Trophoblast cell (in vitro differentiated cells and primary cell): Measurements from ENCODE around the gene RALGAPA2.
A peak's percentile ranks its signal among the peaks of the same experiment; 100 is the strongest.

Source experiments
- DNase-seq, 2 donors: peaks; one replicate each; pipeline ENCODE4 v3.0.0-alpha.2; 2016
- H2AFZ ChIP-seq: 2 replicates; pipeline ENCODE4 v1.6.1; 2013; ENCODE audit warnings: low read length, moderate library complexity, mild to moderate bottlenecking; ENCODE audit not compliant: insufficient read depth, poor library complexity
- H2AK5ac ChIP-seq: 2 replicates; pipeline ENCODE4 v1.6.1; 2013; ENCODE audit warnings: mild to moderate bottlenecking, low read length
- H2BK120ac ChIP-seq: 2 replicates; pipeline ENCODE4 v1.6.1; 2013; ENCODE audit warnings: low read length, mild to moderate bottlenecking, moderate library complexity; ENCODE audit not compliant: insufficient read depth, poor library complexity
- H2BK12ac ChIP-seq: 2 replicates; pipeline ENCODE4 v1.6.1; 2013; ENCODE audit warnings: mild to moderate bottlenecking, low read length, moderate library complexity
- H2BK5ac ChIP-seq: 2 replicates; pipeline ENCODE4 v1.6.1; 2013; ENCODE audit warnings: low read length, low read depth, moderate library complexity, mild to moderate bottlenecking; ENCODE audit not compliant: poor library complexity
- H3K14ac ChIP-seq: 2 replicates; pipeline ENCODE4 v1.6.1; 2013; ENCODE audit warnings: mild to moderate bottlenecking, low read length
- H3K18ac ChIP-seq: 2 replicates; pipeline ENCODE4 v1.6.1; 2013; ENCODE audit warnings: mild to moderate bottlenecking, low read length
- H3K23ac ChIP-seq: 2 replicates; pipeline ENCODE4 v1.6.1; 2013; ENCODE audit warnings: low read length
- H3K27ac ChIP-seq: 2 replicates; pipeline ENCODE4 v1.5.1; 2013; ENCODE audit warnings: low read depth, mild to moderate bottlenecking, inconsistent platforms, low read length, moderate library complexity
- H3K27me3 ChIP-seq: 2 replicates; pipeline ENCODE4 v1.6.1; 2013; ENCODE audit warnings: inconsistent platforms, mild to moderate bottlenecking, low read length, moderate library complexity; ENCODE audit not compliant: insufficient read depth
- H3K36me3 ChIP-seq, 2 experiments: 1 replicate in 1 of 2; 2 replicates in 1 of 2; pipeline ENCODE4 v1.6.1; 2013; ENCODE audit warnings: low read length in 2 of 2, mild to moderate bottlenecking in 2 of 2, moderate library complexity in 1 of 2; ENCODE audit not compliant: insufficient read depth in 2 of 2, control insufficient read depth in 1 of 2
- H3K4ac ChIP-seq: 2 replicates; pipeline ENCODE4 v1.6.1; 2013; ENCODE audit warnings: low read depth, mild to moderate bottlenecking, low read length, moderate library complexity
- H3K4me1 ChIP-seq, 2 experiments: 1 replicate in 1 of 2; 2 replicates in 1 of 2; pipeline ENCODE4 v1.6.1; 2013; ENCODE audit warnings: low read length in 2 of 2, mild to moderate bottlenecking in 2 of 2, moderate library complexity in 1 of 2; ENCODE audit not compliant: insufficient read depth in 2 of 2, control insufficient read depth in 1 of 2
- H3K4me2 ChIP-seq: 2 replicates; pipeline ENCODE4 v1.6.1; 2013; ENCODE audit warnings: inconsistent platforms, mild to moderate bottlenecking, low read length, moderate library complexity
- H3K4me3 ChIP-seq: 2 replicates; pipeline ENCODE4 v1.5.1; 2013; ENCODE audit warnings: mild to moderate bottlenecking, low read depth, low read length, inconsistent platforms
- H3K79me1 ChIP-seq: one replicate; pipeline ENCODE4 v1.6.1; 2013; ENCODE audit warnings: low read length
- H3K79me2 ChIP-seq: 2 replicates; pipeline ENCODE4 v1.6.1; 2013; ENCODE audit warnings: low read length, mild to moderate bottlenecking; ENCODE audit not compliant: control insufficient read depth, insufficient read depth, poor library complexity
- H3K9ac ChIP-seq: 2 replicates; pipeline ENCODE4 v1.6.1; 2013; ENCODE audit warnings: mild to moderate bottlenecking, low read length
- H3K9me3 ChIP-seq: 2 replicates; pipeline ENCODE4 v1.6.1; 2013; ENCODE audit warnings: low read depth, mild to moderate bottlenecking, control low read depth, inconsistent platforms, low read length; ENCODE audit not compliant: insufficient read depth
- H4K12ac ChIP-seq: 2 replicates; pipeline ENCODE4 v1.6.1; 2013; ENCODE audit warnings: low read depth, mild to moderate bottlenecking, low read length, moderate library complexity
- H4K8ac ChIP-seq: 2 replicates; pipeline ENCODE4 v1.6.1; 2013; ENCODE audit warnings: low read depth, mild to moderate bottlenecking, low read length, moderate library complexity
- H4K91ac ChIP-seq: one replicate; pipeline ENCODE4 v1.6.1; 2013; ENCODE audit warnings: low read depth, mild to moderate bottlenecking, low read length, moderate library complexity
- WGBS: extraction: QIAGEN DNeasy Blood & Tissue Kit; methylation state at CpG from one replicate; pipeline ENCODE4 v1.1.7; 2013; ENCODE audit warnings: missing lambda C conversion rate; ENCODE audit not compliant: insufficient read length, insufficient coverage; ENCODE audit errors: extremely low coverage; 5-methylcytosine and 5-hydroxymethylcytosine counted together

Gene RALGAPA2

GRCh38 chr20:20578838-20579237, 133.6 kb downstream of the RALGAPA2 start:
- no peak overlapping the region for H2BK12ac ChIP-seq
- H3K79me2 ChIP-seq = no peaks in the 10 kb centered on the region
- H4K91ac ChIP-seq = no peak overlapping the region
- no CpG with 5 or more reads among the region's 2 CpGs for WGBS
- no peak overlapping the region for H3K27ac ChIP-seq
- H2AFZ ChIP-seq = no peak overlapping the region
- no peak overlapping the region for H4K12ac ChIP-seq
- no peak overlapping the region for H4K8ac ChIP-seq
- no peaks in the 10 kb centered on the region for H3K4me1 ChIP-seq
- no peak overlapping the region for H3K14ac ChIP-seq
- no peak overlapping the region for H2BK5ac ChIP-seq
- no peaks in the 10 kb centered on the region for H3K79me1 ChIP-seq
- no peak overlapping the region for H3K18ac ChIP-seq
- no peak overlapping the region for H3K4me2 ChIP-seq
- no peak overlapping the region for H2BK120ac ChIP-seq
- H3K27me3 ChIP-seq = no peaks in the 10 kb centered on the region
- no peak overlapping the region for H2AK5ac ChIP-seq
- no peak overlapping the region for H3K9ac ChIP-seq
- H3K9me3 ChIP-seq = no peaks in the 10 kb centered on the region
- no peak overlapping the region for H3K4me3 ChIP-seq
- H3K4ac ChIP-seq = no peak overlapping the region
- no peak overlapping the region for H3K23ac ChIP-seq
- H3K36me3 ChIP-seq = peaks cover 0 to 4% of the 10 kb centered on the region in 2 experiments
- no peak for DNase-seq

GRCh38 chr20:20573797-20574196, 138.6 kb downstream of the RALGAPA2 start:
- Histone ChIP-seq H3K79me1 (no peaks in the 10 kb centered on the region), H4K12ac (no peak overlapping the region), H3K18ac (no peak overlapping the region), H4K8ac (no peak overlapping the region), H2BK120ac (no peak overlapping the region), H3K4me2 (no peak overlapping the region), H3K4ac (no peak overlapping the region), H2AFZ (no peak overlapping the region), H3K36me3 (peaks cover 0 to 2% of the 10 kb centered on the region in 2 experiments), H2AK5ac (no peak overlapping the region), H3K14ac (no peak overlapping the region), H3K9ac (no peak overlapping the region), H3K23ac (no peak overlapping the region), H3K4me1 (no peaks in the 10 kb centered on the region), H4K91ac (no peak overlapping the region), H3K27me3 (no peaks in the 10 kb centered on the region), H3K4me3 (no peak overlapping the region), H3K79me2 (no peaks in the 10 kb centered on the region), H3K27ac (no peak overlapping the region), H2BK5ac (no peak overlapping the region), H3K9me3 (no peaks in the 10 kb centered on the region), H2BK12ac (no peak overlapping the region)
- WGBS = no CpG with 5 or more reads among the region's 2 CpGs
- DNase-seq = no peak

GRCh38 chr20:20571068-20571780, 141.2 kb downstream of the RALGAPA2 start:
- Histone ChIP-seq H3K79me2 (no peaks in the 10 kb centered on the region), H4K91ac (no peak overlapping the region), H3K23ac (no peak overlapping the region), H3K27me3 (no peaks in the 10 kb centered on the region), H2AFZ (no peak overlapping the region), H3K27ac (no peak overlapping the region), H3K4me3 (no peak overlapping the region), H3K79me1 (no peaks in the 10 kb centered on the region), H3K9ac (no peak overlapping the region), H2BK120ac (no peak overlapping the region), H3K9me3 (no peaks in the 10 kb centered on the region), H2BK12ac (no peak overlapping the region), H2AK5ac (no peak overlapping the region), H4K12ac (no peak overlapping the region), H3K4me1 (no peaks in the 10 kb centered on the region), H3K36me3 (peaks cover 0 to 2% of the 10 kb centered on the region in 2 experiments), H2BK5ac (no peak overlapping the region), H4K8ac (no peak overlapping the region), H3K4ac (no peak overlapping the region), H3K4me2 (no peak overlapping the region), H3K18ac (no peak overlapping the region), H3K14ac (no peak overlapping the region)
- DNase-seq = peak in 1 of 2 donors; percentile 23
- no CpG with 5 or more reads among the region's 6 CpGs for WGBS

- no peak overlapping the region for H2BK120ac ChIP-seq
- H3K79me2 ChIP-seq = no peaks in the 10 kb centered on the region
- no peaks in the 10 kb centered on the region for H3K79me1 ChIP-seq
- no peaks in the 10 kb centered on the region for H3K4me1 ChIP-seq
- no peak overlapping the region for H3K4ac ChIP-seq
- no peak overlapping the region for H3K27ac ChIP-seq
- no peak overlapping the region for H3K4me2 ChIP-seq
- no peak overlapping the region for H3K18ac ChIP-seq
- H3K36me3 ChIP-seq = peaks cover 0 to 2% of the 10 kb centered on the region in 2 experiments
- H2BK12ac ChIP-seq = no peak overlapping the region
- peak in 1 of 2 donors; percentile 69 for DNase-seq
- no peaks in the 10 kb centered on the region for H3K9me3 ChIP-seq
- no peak overlapping the region for H3K14ac ChIP-seq
- H3K9ac ChIP-seq = no peak overlapping the region
- H3K23ac ChIP-seq = no peak overlapping the region
- H2AFZ ChIP-seq = no peak overlapping the region
- H4K8ac ChIP-seq = no peak overlapping the region
- no peak overlapping the region for H2AK5ac ChIP-seq
- whole genome bisulfite sequencing = no CpG with 5 or more reads among the region's 3 CpGs
- H2BK5ac ChIP-seq = no peak overlapping the region
- no peak overlapping the region for H4K12ac ChIP-seq
- H3K27me3 ChIP-seq = no peaks in the 10 kb centered on the region
- H4K91ac ChIP-seq = no peak overlapping the region
- H3K4me3 ChIP-seq = no peak overlapping the region
These were observed 143.7 kb downstream of the RALGAPA2 start for GRCh38 chr20:20568604-20569205.
